Fibroblast of villous mesenchyme (primary cell): ENCODE data around the gene IGSF8. TPM values are rescaled to one million over a fixed set of nuclear protein-coding genes. Genes with fewer than 3 reads are reported as not detected.

Experiments used
- DNase-seq: peaks from one replicate; pipeline ENCODE4 v3.0.0-alpha.2; 2010; ENCODE audit warnings: low read depth
- H3K4me3 ChIP-seq: 2 replicates; pipeline ENCODE4 v1.5.1; 2011; ENCODE audit warnings: low read depth, mild to moderate bottlenecking, low read length
- total RNA-seq: library from RNA; depleted of rRNA; stranded (reverse); fragments of >200 nt; gene quantifications from 2 replicates; pipeline ENCODE4 v1.2.3, GENCODE V29; 2012
- TF ChIP-seq, protein P1 (sequence below): IDR thresholded peaks from 2 replicates; pipeline ENCODE4 v1.5.1; 2012; ENCODE audit warnings: low read depth, mild to moderate bottlenecking, low read length; ENCODE audit not compliant: insufficient read depth

IGSF8 gene
- total RNA-seq, 1 donor: 14.7 TPM

- TF ChIP-seq, protein P1, sequence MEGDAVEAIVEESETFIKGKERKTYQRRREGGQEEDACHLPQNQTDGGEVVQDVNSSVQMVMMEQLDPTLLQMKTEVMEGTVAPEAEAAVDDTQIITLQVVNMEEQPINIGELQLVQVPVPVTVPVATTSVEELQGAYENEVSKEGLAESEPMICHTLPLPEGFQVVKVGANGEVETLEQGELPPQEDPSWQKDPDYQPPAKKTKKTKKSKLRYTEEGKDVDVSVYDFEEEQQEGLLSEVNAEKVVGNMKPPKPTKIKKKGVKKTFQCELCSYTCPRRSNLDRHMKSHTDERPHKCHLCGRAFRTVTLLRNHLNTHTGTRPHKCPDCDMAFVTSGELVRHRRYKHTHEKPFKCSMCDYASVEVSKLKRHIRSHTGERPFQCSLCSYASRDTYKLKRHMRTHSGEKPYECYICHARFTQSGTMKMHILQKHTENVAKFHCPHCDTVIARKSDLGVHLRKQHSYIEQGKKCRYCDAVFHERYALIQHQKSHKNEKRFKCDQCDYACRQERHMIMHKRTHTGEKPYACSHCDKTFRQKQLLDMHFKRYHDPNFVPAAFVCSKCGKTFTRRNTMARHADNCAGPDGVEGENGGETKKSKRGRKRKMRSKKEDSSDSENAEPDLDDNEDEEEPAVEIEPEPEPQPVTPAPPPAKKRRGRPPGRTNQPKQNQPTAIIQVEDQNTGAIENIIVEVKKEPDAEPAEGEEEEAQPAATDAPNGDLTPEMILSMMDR: no peak
Observed at GRCh38 chr1:160098852-160099561, 588 bp upstream of the IGSF8 start.

DNA sequence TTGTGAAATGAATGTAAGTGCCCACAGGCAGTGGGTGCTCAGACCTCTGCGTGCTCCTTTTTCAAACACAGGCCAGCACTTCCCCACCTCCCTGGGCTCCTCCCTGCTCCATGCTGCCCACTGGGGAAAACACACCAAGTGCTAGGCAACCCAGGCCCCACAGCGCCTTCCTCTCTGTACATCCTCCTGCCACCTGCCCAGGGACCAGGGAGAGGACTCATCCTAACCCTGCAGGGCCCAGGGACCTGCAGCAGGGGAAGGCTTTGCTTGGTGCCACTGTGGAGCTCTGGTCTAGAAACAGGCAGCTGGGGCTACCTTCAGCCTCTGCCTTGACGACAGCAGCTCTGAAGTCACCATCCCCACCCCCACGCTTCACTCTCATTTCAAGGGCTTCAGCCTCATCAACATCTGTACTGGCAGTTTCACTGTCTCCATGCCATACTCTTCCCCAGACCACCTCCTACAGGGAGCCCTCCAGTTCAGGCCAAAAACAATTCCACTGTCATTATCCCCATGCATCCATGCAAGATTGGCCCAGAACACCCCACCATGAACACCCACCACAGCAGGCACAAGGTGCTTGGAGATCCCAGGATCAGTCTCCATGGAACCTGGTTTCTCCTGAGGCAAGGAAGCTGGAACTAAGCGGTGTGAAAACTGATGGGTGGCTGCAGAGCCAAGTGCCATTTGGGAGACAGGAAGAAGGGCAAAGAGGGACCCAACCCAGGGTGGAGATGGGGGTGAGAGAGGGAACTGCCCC, 1.1 kb downstream of the IGSF8 start:
- DNase-seq: no peak
- H3K4me3 ChIP-seq: peak overlapping the region; percentile 75
- TF ChIP-seq, protein P1: no peak

More at GRCh38 chr1:160098852-160099561, 588 bp upstream of the IGSF8 start:
- peak; percentile 93 for DNase-seq
- H3K4me3 ChIP-seq: peak overlapping the region; percentile 75

- DNase-seq: peak; percentile 61
- no peak overlapping the region for H3K4me3 ChIP-seq
- TF ChIP-seq, protein P1: no peak
Observed at GRCh38 chr1:160096274-160097116, 1.9 kb downstream of the IGSF8 start.

GRCh38 chr1:160095382-160096105, 2.9 kb downstream of the IGSF8 start:
- no peak for DNase-seq
- TF ChIP-seq, protein P1: no peak
- no peak overlapping the region for H3K4me3 ChIP-seq

DNA sequence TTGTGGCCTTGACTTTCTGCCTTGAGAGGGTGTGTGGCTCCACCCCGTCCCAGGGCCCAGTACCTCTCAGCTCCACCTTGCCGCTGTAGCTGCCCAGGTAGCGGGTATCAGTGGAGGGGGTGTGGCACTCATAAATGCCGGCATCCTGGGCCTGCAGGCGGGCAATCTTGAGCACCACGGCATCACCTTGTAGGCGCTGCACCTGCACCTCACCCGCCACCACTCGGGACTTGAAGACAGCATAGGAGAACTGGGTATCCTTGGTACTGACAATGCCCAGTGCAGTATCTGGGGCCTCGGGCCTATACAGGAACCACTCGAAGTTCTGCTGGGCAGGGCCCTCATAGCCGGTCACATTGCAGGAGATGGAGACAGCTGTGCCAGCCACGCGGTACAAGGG, 3.6 kb downstream of the IGSF8 start:
- H3K4me3 ChIP-seq: no peak overlapping the region
- TF ChIP-seq, protein P1: no peak

GRCh38 chr1:160094291-160094625, 4.2 kb downstream of the IGSF8 start:
- TF ChIP-seq, protein P1: no peak
- DNase-seq: no peak
- no peak overlapping the region for H3K4me3 ChIP-seq

More for the DNA sequence above, 3.6 kb downstream of the IGSF8 start:
- DNase-seq: no peak
